ENCODE results near the gene EPN3. TPM values are rescaled to one million over a fixed set of nuclear protein-coding genes. Genes with fewer than 3 reads are reported as not detected.
A peak's percentile ranks its signal among the peaks of the same experiment; 100 is the strongest.

Gene EPN3
- total and polyA plus RNA-seq, 2 donors from 2014 or later: 5.0 to 28.7 TPM

DNA sequence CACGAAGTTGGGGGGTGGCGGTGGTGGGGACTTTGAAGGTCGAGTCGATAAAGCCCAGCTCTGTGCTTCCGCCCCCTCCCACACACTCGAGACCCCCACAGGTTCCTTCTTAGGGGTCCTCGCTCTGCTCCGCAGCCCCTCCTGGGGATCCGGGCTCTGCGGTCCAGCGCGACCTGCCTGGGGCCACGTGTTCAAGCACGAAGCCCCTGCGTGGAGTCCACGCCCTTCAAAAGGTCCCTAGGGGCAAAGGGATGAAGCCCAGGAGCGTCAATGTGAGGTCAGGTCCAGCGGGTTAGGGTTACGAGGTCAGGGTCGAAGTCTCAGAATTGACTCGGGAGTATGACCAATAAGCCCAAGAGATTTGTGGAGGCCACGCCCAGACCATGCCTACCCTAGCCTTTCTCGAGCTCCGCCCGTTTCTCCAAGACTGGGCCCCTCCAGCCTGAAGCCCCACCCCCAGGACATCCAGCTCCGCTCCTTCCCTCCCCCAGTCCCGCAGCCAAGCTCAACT is 27.2 kb downstream of the EPN3 start:
- intact Hi-C loops (cut with DNase I): loop anchor here (10.0 kb wide), 1 partner anchor 115 kb away; no protein-coding TSS in a partner anchor

DNA sequence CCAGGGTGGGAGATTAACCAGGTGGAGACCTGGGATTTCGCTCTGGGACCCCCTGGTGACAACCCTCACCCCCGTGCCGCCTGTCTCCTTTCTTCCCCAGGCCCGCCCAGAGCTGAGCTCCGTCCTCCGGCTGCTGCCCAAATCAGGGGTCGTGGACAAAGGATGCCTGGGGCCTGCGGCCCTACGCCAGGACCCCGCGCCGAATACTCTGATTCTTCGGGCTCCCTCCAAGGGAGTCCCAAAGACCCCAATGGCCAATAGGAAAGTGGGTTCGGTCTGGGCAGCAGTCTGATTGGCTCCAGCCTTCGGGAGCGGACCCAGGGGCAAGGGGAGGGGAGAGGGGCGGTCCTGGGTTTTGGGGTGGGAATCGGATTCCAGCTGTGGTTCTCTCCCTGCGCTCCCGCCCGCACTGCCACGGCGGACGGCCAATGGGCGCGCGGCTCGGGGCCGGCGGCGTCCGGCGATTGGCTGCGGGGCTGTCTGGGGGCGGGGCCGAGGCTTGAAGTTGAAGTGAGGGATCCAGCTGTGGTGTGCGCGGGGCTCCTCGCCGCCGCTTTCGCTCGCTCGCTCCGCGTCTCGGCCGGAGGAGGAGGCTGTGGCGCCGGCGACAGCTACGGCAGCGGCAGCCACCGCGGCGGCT is 27.8 kb downstream of the EPN3 start, which contains the start of gene CACNA1G:
Gene CACNA1G, plus strand, starts transcription at position 531 of the 640 bp plus-strand sequence. CDS start 745 bp downstream, outside the sequence.
- DNase-seq (peak; percentile 95 to 98 (median 95)), FAIRE-seq (no peak)
- Histone ChIP-seq H3K27me3 (ENCODE audit: control insufficient read depth, insufficient read depth, low read length) (peaks cover 8% of the 10 kb centered on the region), H3K9me3 (ENCODE audit: control insufficient read depth in 2 of 3, insufficient read depth in 1 of 3, low read length in 3 of 3) (no peaks in the 10 kb centered on the region), H3K27ac (ENCODE audit: low read depth in 2 of 2, low read length in 2 of 2) (no peak within 1 kb of the TSS), H3K4me3 (ENCODE audit: low read length in 3 of 3) (peak within 1 kb of the TSS in 2 of 3 donors; percentile 16 to 58), H3K36me3 (ENCODE audit: control insufficient read depth in 2 of 3, insufficient read depth in 3 of 3, low read length in 3 of 3) (peaks cover 0 to 6% (median 0%) of the 10 kb centered on the region in 3 donors), H3K4me1 (ENCODE audit: control insufficient read depth in 2 of 3, insufficient read depth in 2 of 3, low read depth in 1 of 3, low read length in 3 of 3) (peaks cover 0 to 8% (median 7%) of the 10 kb centered on the region in 3 donors), H3K9ac (ENCODE audit: low read length in 3 of 3) (no peak within 1 kb of the TSS)
- intact Hi-C loops (cut with DNase I): no loop called here
- TF ChIP-seq, protein P1, sequence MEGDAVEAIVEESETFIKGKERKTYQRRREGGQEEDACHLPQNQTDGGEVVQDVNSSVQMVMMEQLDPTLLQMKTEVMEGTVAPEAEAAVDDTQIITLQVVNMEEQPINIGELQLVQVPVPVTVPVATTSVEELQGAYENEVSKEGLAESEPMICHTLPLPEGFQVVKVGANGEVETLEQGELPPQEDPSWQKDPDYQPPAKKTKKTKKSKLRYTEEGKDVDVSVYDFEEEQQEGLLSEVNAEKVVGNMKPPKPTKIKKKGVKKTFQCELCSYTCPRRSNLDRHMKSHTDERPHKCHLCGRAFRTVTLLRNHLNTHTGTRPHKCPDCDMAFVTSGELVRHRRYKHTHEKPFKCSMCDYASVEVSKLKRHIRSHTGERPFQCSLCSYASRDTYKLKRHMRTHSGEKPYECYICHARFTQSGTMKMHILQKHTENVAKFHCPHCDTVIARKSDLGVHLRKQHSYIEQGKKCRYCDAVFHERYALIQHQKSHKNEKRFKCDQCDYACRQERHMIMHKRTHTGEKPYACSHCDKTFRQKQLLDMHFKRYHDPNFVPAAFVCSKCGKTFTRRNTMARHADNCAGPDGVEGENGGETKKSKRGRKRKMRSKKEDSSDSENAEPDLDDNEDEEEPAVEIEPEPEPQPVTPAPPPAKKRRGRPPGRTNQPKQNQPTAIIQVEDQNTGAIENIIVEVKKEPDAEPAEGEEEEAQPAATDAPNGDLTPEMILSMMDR (IDR thresholded peaks at IDR 0.05; ENCODE audit: borderline replicate concordance, extremely low read depth, insufficient read depth): no peak

More for the DNA sequence above, 27.2 kb downstream of the EPN3 start:
- Histone ChIP-seq H3K4me3 (ENCODE audit: low read length in 3 of 3) (peak overlapping the region in 2 of 3 donors; percentile 12 to 58), H3K36me3 (ENCODE audit: control insufficient read depth in 2 of 3, insufficient read depth in 3 of 3, low read length in 3 of 3) (peaks cover 0 to 12% (median 2%) of the 10 kb centered on the region in 3 donors), H3K4me1 (ENCODE audit: control insufficient read depth in 2 of 3, insufficient read depth in 2 of 3, low read depth in 1 of 3, low read length in 3 of 3) (peaks cover 0 to 8% (median 7%) of the 10 kb centered on the region in 3 donors), H3K27me3 (ENCODE audit: control insufficient read depth, insufficient read depth, low read length) (peaks cover 8% of the 10 kb centered on the region), H3K9ac (ENCODE audit: low read length in 3 of 3) (no peak overlapping the region), H3K9me3 (ENCODE audit: control insufficient read depth in 2 of 3, insufficient read depth in 1 of 3, low read length in 3 of 3) (no peaks in the 10 kb centered on the region), H3K27ac (ENCODE audit: low read depth in 2 of 2, low read length in 2 of 2) (no peak overlapping the region)
- TF ChIP-seq, protein P1 (IDR thresholded peaks at IDR 0.05; ENCODE audit: borderline replicate concordance, extremely low read depth, insufficient read depth): no peak
- FAIRE-seq: no peak
- peak in 4 of 5 donors; percentile 71 to 88 (median 82) for DNase-seq

DNA sequence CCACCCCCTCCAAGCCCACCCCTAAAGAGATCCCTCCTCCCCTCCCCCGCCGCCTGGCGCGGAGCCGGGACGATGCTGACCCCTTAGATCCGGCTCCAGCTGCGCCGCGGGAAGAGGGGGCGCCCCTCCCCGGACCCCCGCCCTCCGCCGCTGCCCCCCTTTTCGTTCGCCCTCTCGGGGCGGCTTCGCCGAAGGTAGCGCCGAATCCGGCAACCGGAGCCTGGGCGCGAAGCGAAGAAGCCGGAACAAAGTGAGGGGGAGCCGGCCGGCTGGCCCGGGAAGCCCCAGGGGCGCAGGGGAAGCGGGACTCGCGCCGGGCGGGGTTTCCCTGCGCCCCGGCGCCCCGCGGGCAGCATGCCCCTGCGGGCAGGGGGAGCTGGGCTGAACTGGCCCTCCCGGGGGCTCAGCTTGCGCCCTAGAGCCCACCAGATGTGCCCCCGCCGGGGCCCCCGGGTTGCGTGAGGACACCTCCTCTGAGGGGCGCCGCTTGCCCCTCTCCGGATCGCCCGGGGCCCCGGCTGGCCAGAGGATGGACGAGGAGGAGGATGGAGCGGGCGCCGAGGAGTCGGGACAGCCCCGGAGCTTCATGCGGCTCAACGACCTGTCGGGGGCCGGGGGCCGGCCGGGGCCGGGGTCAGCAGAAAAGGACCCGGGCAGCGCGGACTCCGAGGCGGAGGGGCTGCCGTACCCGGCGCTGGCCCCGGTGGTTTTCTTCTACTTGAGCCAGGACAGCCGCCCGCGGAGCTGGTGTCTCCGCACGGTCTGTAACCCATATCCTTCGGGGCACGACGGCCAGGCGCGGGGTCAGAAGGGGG is 28.6 kb downstream of the EPN3 start:
- H3K9me3 ChIP-seq (ENCODE audit: control insufficient read depth in 2 of 3, insufficient read depth in 1 of 3, low read length in 3 of 3): no peaks in the 10 kb centered on the region
- intact Hi-C loops (cut with DNase I): no loop called here
- no peak overlapping the region for H3K4me3 ChIP-seq (ENCODE audit: low read length in 3 of 3)
- TF ChIP-seq, protein P1 (IDR thresholded peaks at IDR 0.05; ENCODE audit: borderline replicate concordance, extremely low read depth, insufficient read depth): no peak
- no peak overlapping the region for H3K27ac ChIP-seq (ENCODE audit: low read depth in 2 of 2, low read length in 2 of 2)
- peaks cover 8% of the 10 kb centered on the region for H3K27me3 ChIP-seq (ENCODE audit: control insufficient read depth, insufficient read depth, low read length)
- DNase-seq (peak in 1 of 5 donors; percentile 79), FAIRE-seq (no peak)
- no peaks in the 10 kb centered on the region for H3K36me3 ChIP-seq (ENCODE audit: control insufficient read depth in 2 of 3, insufficient read depth in 3 of 3, low read length in 3 of 3)
- H3K9ac ChIP-seq (ENCODE audit: low read length in 3 of 3): no peak overlapping the region
- peaks cover 0 to 8% (median 7%) of the 10 kb centered on the region in 3 donors for H3K4me1 ChIP-seq (ENCODE audit: control insufficient read depth in 2 of 3, insufficient read depth in 2 of 3, low read depth in 1 of 3, low read length in 3 of 3)
